ENCODE measurements around the gene PTGDS.

Gene PTGDS

DNA sequence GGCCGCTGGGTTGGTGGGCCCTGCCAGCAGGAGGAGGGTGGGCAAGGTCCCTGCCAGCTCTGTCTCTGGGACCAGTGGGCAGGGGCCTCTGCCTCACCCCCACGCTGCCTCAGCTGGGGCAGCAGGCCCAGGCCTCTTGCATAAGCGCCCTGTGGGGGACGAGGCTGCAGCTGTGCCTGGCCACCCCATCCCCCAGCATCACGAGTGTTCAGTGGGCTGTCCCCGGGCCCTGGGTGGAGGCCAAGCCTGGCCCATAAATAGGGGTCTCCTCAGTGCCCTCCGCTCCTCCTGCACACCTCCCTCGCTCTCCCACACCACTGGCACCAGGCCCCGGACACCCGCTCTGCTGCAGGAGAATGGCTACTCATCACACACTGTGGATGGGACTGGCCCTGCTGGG lies at the start of gene PTGDS:
TSS of gene PTGDS (plus strand) at position 282 of the 400 bp plus-strand sequence. CDS start at position 357, 75 bp downstream.
- peak; percentile 42 for DNase-seq

DNA sequence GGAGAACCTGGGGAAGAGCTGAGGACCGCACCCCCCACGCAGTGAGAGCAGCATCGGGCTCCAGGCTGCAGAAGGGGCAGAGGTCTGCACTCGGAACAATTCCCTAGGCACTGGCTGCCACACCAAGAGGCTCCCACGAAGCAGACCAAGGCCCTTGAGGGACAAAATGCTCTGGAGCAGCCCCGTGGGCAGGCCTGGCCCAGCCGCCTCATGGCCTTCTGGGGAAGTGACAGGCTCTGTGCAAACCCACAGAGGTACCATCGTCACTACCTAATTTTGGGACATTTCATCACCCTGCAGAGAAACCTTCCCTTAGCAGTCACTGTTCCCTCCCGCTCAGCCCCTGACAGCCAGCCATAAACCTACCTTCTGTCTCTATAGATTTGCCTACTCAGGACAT lies 48.7 kb upstream of the PTGDS start:
- DNase-seq = no peak

GRCh38 chr9:136930014-136930413 lies 47.3 kb upstream of the PTGDS start:
- no peak for DNase-seq

GRCh38 chr9:136931611-136932130 lies 45.6 kb upstream of the PTGDS start:
- no peak for DNase-seq

DNA sequence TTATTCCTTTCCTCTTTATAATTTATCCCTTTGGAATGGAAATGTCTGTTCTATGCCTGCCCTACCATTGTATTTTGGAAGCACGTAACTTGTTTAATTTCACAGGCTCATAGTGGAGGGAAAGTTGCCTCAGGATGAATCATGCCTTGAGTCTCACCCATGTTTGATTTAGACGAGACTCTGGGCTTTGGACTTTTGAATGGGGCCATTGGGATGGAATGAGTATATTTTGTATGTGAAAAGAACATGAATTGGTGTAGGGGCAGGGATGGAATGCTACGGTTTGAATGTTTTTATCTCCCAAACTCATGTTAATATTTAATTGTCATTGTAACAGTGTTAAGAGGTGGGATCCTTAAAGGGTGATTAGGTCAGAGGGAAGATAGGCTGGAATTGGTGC lies 43.0 kb upstream of the PTGDS start:
- DNase-seq = no peak

- no peak for DNase-seq
Measured at GRCh38 chr9:136935651-136936050, 41.7 kb upstream of the PTGDS start.

DNA sequence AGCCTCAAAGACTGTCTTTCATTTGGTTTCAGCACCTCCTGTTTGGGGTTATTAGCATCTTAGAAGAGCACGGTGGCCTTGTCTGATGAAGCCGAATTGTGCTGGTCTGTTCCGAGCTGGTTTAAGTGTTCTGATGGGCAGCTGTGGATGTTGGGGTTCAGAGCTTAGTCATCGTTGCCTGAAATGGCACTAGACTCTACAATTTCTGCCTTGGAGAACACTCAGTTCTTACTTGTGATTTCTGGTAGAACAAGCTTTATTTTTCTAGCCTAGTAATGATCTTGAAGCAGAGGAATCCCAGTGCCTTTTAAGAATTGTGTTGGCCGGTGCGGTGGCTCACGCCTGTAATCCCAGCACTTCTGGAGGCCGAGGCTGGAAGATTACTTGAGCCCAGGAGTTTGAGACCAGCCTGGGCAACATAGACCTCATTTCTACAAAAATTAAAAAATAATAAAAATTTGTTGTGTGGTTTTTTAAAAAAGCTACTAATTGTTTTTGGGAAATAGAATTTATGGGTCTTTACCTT lies 40.6 kb upstream of the PTGDS start:
- DNase-seq = no peak

DNA sequence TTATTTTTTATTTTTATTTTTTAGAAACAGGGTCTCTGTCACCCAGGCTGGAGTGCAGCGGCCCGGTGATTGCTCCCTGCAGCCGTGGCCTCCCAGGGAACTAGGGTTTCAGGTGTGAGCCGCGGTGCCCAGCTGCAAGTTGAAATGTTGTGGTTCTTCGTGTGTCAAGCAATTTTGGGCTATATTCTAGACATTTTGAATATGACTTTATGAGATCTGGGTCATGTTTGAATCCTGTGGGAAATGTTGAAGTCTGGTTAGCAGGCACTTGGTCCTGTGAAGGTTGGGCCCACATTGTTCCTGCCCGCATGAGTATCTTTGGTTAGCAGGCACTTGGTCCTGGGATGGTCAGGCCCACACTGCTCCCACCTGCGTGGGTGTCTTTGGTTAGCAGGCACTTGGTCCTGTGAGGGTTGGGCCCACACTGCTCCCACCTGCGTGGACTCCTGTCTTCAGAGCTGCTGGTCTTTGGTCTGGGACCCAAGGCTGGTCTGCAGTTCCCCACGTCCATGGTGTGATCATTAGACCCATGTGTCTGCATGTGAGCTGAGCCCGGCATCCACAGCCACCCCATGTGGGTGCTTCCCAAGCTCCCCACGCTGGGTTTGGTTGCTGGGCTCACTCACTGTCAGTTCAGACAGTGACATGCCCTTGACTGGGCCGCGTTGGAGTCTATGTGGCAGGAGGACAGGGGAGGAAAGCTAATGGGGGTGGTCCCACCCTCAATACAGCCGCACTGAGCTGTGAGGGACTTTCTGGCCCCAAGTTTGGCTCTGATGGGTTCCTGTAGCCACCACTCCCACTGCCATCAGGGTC lies 39.9 kb upstream of the PTGDS start:
- DNase-seq = no peak

GRCh38 chr9:136939431-136939995 lies 37.8 kb upstream of the PTGDS start:
- DNase-seq = no peak

DNA sequence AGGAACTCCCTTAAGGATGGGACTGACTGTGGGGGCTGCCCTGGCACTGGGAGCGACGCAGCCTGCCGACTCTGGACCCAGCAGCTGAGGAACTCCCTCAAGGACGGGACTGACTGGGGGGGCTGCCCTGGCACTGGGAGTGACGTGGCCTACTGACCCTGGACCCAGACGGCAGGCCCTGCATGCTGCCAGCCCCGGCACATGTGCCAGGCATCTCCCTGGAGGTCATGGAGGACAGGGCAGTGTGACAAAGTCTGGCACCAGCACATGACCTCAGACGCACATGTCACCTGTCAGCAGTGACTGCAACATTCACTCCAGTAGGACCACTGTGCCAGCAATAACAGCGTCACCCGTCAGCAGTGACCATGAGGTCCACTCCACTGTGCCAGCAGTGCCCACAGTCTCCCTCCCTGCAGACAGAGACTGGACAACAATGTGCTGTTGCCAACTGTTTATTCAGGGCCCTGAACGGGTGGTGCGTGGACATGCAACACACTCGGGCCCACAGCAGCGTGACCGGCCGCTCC lies 37.2 kb upstream of the PTGDS start:
- no peak for DNase-seq

- no peak for DNase-seq
Measured at GRCh38 chr9:136940526-136941230, 36.6 kb upstream of the PTGDS start.

GRCh38 chr9:136941231-136942111 lies 35.8 kb upstream of the PTGDS start:
- no peak for DNase-seq

DNA sequence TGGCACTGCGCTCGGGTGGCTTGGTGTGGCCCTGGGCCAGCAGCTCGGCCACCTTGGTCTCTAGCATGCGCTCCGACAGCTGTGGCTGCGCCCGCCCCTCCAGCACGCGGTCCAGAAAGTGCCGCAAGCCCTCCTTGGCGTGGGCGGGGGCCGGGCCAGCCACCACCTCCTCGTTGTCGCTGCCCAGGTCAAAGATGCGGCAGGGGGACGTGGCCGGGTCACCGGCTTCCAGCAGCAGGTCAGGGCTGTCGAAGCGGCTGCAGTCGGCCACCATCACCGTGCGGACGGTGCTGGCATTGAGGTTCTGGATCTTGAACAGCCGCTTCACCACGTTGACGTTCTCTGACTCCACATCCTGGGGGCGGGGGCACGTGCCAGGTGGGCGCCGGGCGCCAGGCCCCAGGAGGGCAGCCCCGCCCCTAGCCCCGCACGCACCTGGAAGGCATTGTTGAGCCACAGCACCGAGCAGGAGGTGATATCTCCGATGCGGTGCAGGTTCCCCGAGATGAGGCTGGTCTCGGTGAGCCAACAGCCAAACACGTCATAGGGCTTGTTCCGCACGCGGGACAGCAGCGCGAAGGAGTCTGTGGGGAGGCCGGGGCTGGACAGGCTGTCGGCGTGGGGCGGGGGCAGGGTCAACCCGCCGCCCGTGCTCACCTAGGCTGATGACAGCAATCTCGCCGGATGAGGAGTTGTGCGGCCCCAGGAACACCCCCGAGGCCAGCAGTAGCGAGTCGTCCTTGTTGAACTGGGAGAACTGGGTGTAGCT lies 35.0 kb upstream of the PTGDS start:
- no peak for DNase-seq

- DNase-seq = no peak
Measured at GRCh38 chr9:136942881-136943230, 34.4 kb upstream of the PTGDS start.

GRCh38 chr9:136943291-136944211 lies 33.8 kb upstream of the PTGDS start:
- DNase-seq = no peak

DNA sequence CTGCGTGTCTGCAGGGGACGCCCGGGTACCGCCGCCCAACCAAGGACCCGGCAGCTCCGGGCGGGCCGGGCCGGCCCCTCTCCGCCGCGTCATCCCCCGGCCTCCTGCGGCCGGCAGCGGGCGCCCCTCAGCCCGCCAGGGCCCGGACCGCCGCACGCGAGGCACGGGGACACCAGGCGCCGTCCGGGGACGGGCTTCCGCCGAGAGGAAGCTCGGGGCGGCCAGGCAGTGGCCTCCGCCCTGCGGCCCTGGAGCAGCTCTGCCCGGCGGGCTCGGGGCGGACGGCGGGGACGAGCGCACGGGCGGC lies 33.1 kb upstream of the PTGDS start:
- DNase-seq = no peak

DNA sequence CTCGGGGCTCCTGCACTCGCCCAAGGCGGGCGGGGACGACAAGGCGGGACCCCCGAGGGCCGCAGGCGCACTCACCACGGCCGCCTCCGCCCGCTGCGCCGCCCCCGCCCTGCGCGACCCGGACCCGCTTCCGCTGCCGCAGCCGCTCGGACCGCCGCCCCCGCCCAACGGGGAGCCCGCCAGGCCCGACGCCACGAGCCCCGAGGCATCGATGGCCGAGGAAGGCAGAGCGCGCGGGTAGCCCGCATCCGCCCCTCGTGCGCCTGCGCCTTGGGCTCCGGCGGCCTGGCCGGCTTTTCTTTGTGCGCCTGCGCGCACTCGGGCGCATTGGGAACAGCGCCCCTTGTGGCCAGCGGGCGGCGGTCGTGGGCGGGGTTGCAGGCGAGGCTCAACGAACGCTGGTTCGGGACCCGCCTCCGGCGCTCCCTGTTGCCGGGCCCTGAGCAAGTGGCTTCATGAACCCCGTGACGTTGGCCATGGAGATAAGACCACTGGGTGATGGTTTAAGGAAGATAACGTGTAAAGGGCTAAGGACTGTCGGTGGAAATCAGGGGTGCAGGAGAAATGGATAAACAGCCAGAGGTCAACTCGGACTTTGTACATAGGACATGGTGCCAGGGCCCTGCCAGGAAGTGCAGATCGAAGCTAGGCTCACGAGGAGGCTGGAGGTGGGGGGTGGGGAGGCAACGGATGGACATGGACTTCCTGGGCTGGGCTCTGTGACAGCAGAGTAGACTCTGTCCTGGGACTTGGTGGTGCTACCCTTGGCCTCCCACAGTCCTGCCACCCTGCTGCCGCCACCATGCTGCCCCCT lies 32.6 kb upstream of the PTGDS start, which contains the start of the genes C8G and FBXW5:
TSS of gene C8G (plus strand) at position 725 of the 814 bp plus-strand sequence. CDS start at position 803, 78 bp downstream.
TSS of gene FBXW5 (minus strand) at position 220 of the 814 bp plus-strand sequence. CDS start 655 bp downstream, outside the sequence.
- peak; percentile 98 for DNase-seq

DNA sequence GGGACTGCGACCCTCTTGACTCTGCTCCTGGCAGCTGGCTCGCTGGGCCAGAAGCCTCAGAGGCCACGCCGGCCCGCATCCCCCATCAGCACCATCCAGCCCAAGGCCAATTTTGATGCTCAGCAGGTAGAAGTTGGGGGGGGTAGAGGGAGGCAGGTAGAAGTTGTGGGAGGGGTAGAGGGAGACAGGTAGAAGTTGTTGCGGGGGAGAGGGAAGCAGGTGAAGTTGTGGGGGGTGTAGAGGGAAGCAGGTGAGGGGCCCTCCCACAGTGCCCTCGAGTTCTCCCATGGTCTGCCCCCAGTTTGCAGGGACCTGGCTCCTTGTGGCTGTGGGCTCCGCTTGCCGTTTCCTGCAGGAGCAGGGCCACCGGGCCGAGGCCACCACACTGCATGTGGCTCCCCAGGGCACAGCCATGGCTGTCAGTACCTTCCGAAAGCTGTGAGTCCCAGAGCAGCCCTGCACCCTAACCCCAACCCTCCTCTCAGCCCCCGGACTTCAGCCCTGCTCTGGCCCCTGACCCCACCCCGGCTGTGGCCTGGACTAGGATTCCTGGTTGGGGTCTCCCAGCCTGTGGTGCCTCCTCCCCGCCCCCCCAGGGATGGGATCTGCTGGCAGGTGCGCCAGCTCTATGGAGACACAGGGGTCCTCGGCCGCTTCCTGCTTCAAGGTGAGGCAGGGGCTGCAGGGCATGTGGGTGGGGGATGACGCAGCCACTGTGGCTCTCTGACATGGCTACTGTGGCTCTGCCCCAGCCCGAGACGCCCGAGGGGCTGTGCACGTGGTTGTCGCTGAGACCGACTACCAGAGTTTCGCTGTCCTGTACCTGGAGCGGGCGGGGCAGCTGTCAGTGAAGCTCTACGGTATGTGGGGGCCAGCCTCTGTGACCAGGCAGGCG lies 31.7 kb upstream of the PTGDS start:
- DNase-seq = no peak

All from eye (tissue), 1 donor.